Smooth muscle cell (in vitro differentiated cells): ENCODE results near the gene ARHGEF7. TPM values are rescaled to one million over a fixed set of nuclear protein-coding genes. Genes with fewer than 3 reads are reported as not detected.

Experiments used
- DNase-seq: peaks from one replicate; lab custom pipeline; 2025; ENCODE audit not compliant: unreplicated experiment; lab: John Stamatoyannopoulos, UW
- H2AFZ ChIP-seq: fragments of 200-600 bp; sonication (generic); 2 replicates; pipeline ENCODE4 v1.6.0; 2016; ENCODE audit warnings: antibody characterized with exemption, low read depth, mild to moderate bottlenecking
- H3F3A ChIP-seq: fragments of 200-600 bp; sonication (generic); 2 replicates; pipeline ENCODE4 v1.6.0; 2017; ENCODE audit warnings: antibody characterized with exemption, low read depth
- H3K27ac ChIP-seq: fragments of 200-600 bp; sonication (generic); 2 replicates; pipeline ENCODE4 v1.5.1; 2016; ENCODE audit warnings: low read depth, mild to moderate bottlenecking
- H3K27me3 ChIP-seq: fragments of 200-600 bp; sonication (generic); 2 replicates; pipeline ENCODE4 v1.6.1; 2016; ENCODE audit warnings: low read depth, mild to moderate bottlenecking
- H3K36me3 ChIP-seq: fragments of 200-600 bp; sonication (generic); 2 replicates; pipeline ENCODE4 v1.5.1; 2016; ENCODE audit warnings: low read depth
- H3K4me1 ChIP-seq: fragments of 200-600 bp; sonication (generic); 2 replicates; pipeline ENCODE4 v1.5.1; 2016; ENCODE audit warnings: low read depth
- H3K4me2 ChIP-seq: fragments of 200-600 bp; sonication (generic); 2 replicates; pipeline ENCODE4 v1.6.0; 2016; ENCODE audit warnings: mild to moderate bottlenecking
- H3K4me3 ChIP-seq: fragments of 200-600 bp; sonication (generic); 2 replicates; pipeline ENCODE4 v1.5.1; 2016; ENCODE audit warnings: mild to moderate bottlenecking
- H3K79me2 ChIP-seq: fragments of 200-600 bp; sonication (generic); 2 replicates; pipeline ENCODE4 v1.6.0; 2016; ENCODE audit warnings: low read depth, mild to moderate bottlenecking
- H3K9ac ChIP-seq: fragments of 200-600 bp; sonication (generic); 2 replicates; pipeline ENCODE4 v1.6.0; 2016; ENCODE audit warnings: low read depth
- H3K9me3 ChIP-seq: fragments of 200-600 bp; sonication (generic); replicated peaks from 2 replicates; pipeline ENCODE4 v1.5.1; 2016; ENCODE audit warnings: low read depth
- H4K20me1 ChIP-seq: fragments of 200-600 bp; sonication (generic); 2 replicates; pipeline ENCODE4 v1.6.0; 2016; ENCODE audit warnings: low read depth
- CTCF ChIP-seq: fragments of 200-600 bp; sonication (generic); IDR thresholded peaks from 2 replicates; pipeline ENCODE4 v1.5.1; 2017; ENCODE audit warnings: borderline replicate concordance, mild to moderate bottlenecking, antibody characterized with exemption; ENCODE audit not compliant: insufficient read depth, poor library complexity, severe bottlenecking
- WGBS: methylation state at CpG from one replicate; pipeline ENCODE4 v1.1.7; 2016; ENCODE audit warnings: low lambda C conversion rate; 5-methylcytosine and 5-hydroxymethylcytosine counted together
- polyA plus RNA-seq: library from polyadenylated mRNA; unstranded; fragments of >200 nt; fragmentation: Nextera tagmentation; extraction: Ambion mirVana; gene quantifications from 2 replicates; pipeline ENCODE4 v1.2.1, GENCODE V29; 2016
- total RNA-seq: library from RNA; depleted of rRNA; stranded (reverse); fragments of >200 nt; gene quantifications from 2 replicates; pipeline ENCODE4 v1.2.3, GENCODE V29; 2014

Gene ARHGEF7
- total and polyA plus RNA-seq, 2 experiments from 2014 or later, result 13.8 to 32.4 TPM

- Histone ChIP-seq H3F3A (no peaks in the 10 kb centered on the region), H3K4me2 (no peak overlapping the region), H3K36me3 (peaks cover 8% of the 10 kb centered on the region), H3K9me3 (no peaks in the 10 kb centered on the region), H4K20me1 (peaks cover 33% of the 10 kb centered on the region), H3K27ac (no peak overlapping the region), H2AFZ (no peak overlapping the region), H3K4me3 (no peak overlapping the region), H3K9ac (no peak overlapping the region), H3K4me1 (peaks cover 3% of the 10 kb centered on the region), H3K79me2 (no peaks in the 10 kb centered on the region), H3K27me3 (no peaks in the 10 kb centered on the region)
- no peak for TF ChIP-seq CTCF
- 100% methylated on average over 6 of the region's 6 CpGs for WGBS
- no peak for DNase-seq
These were observed 143.9 kb downstream of the ARHGEF7 start for GRCh38 chr13:111259058-111259457.

- Histone ChIP-seq H3K4me3 (no peak overlapping the region), H4K20me1 (peaks cover 50% of the 10 kb centered on the region), H3K79me2 (no peaks in the 10 kb centered on the region), H3K9ac (no peak overlapping the region), H2AFZ (no peak overlapping the region), H3K27me3 (no peaks in the 10 kb centered on the region), H3K27ac (no peak overlapping the region), H3K36me3 (peaks cover 8% of the 10 kb centered on the region), H3K4me2 (no peak overlapping the region), H3K4me1 (peaks cover 3% of the 10 kb centered on the region), H3F3A (no peaks in the 10 kb centered on the region), H3K9me3 (no peaks in the 10 kb centered on the region)
- TF ChIP-seq CTCF, result no peak
- no peak for DNase-seq
These were observed 146.2 kb downstream of the ARHGEF7 start for GRCh38 chr13:111261326-111261725.

DNA sequence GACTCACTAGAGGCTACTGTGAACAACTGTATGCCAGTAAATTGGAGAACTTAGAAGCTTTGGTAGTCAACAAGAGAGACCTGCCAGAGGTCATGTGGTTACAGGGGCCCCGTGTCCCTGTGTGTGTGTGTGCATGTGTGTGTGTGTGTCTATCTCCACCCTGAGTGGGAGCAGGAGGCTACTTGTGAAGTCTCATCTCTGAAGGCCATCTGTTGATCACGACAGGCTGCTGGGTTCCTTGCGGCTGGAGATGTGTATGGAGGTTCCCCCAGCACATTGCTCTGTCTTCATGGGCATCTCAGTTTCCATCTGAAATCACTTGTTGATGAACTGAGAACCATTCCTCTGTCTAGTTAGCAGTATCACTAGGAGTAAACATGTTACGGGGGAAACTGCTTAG, 147.2 kb downstream of the ARHGEF7 start:
- WGBS, result 97% methylated on average over 4 of the region's 4 CpGs
- peaks cover 55% of the 10 kb centered on the region for H4K20me1 ChIP-seq
- no peak for TF ChIP-seq CTCF

DNA sequence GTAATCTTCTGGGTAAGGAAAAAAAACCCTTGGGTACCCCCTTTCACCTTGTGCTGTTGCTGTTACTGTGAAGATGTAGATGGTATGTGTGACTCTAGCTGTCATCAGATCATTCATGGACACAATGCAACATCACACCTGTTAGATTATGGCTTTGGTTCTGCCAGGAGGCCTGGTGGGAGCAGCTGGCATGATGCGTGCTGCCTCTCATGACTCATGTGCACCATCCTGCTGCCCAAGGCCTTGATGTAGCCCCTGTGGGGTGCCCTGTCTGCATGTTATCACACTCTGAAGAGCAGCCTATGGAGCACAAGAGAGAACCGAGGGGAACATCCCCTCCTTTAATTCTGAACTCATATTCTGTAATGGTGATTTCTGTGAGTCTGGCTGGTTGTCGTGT, 147.6 kb downstream of the ARHGEF7 start:
- no peak for DNase-seq
- Histone ChIP-seq H3K4me3 (no peak overlapping the region), H3K79me2 (no peaks in the 10 kb centered on the region), H3K36me3 (peaks cover 8% of the 10 kb centered on the region), H3K9me3 (no peaks in the 10 kb centered on the region), H2AFZ (no peak overlapping the region), H3K27ac (no peak overlapping the region), H3K4me2 (no peak overlapping the region), H3K4me1 (no peaks in the 10 kb centered on the region), H3K27me3 (no peaks in the 10 kb centered on the region), H3K9ac (no peak overlapping the region), H3F3A (no peaks in the 10 kb centered on the region), H4K20me1 (peaks cover 55% of the 10 kb centered on the region)
- no peak for TF ChIP-seq CTCF
- 90% methylated on average over 3 of the region's 3 CpGs for WGBS

More for the DNA sequence above, 147.2 kb downstream of the ARHGEF7 start:
- no peaks in the 10 kb centered on the region for H3K27me3 ChIP-seq
- H3K36me3 ChIP-seq, result peaks cover 8% of the 10 kb centered on the region
- no peak overlapping the region for H3K4me2 ChIP-seq
- no peak overlapping the region for H2AFZ ChIP-seq
- no peaks in the 10 kb centered on the region for H3F3A ChIP-seq
- peaks cover 1% of the 10 kb centered on the region for H3K4me1 ChIP-seq
- H3K9me3 ChIP-seq, result no peaks in the 10 kb centered on the region
- H3K79me2 ChIP-seq, result no peaks in the 10 kb centered on the region
- no peak overlapping the region for H3K27ac ChIP-seq
- no peak overlapping the region for H3K4me3 ChIP-seq
- no peak for DNase-seq
- no peak overlapping the region for H3K9ac ChIP-seq
